ENCODE data around the gene TACC3. TPM values are rescaled to one million over a fixed set of nuclear protein-coding genes. Genes with fewer than 3 reads are reported as not detected.
A peak's percentile ranks its signal among the peaks of the same experiment; 100 is the strongest.

TACC3 gene
- total RNA-seq, 1 experiment from 2014 or later = 207 TPM

- TF ChIP-seq AFF4 (CRISPR knock-in tag; IDR thresholded peaks at IDR 0.05; ENCODE audit: borderline replicate concordance) (no peak), CREB1 (CRISPR knock-in tag; IDR thresholded peaks at IDR 0.05) (no peak), ARID4B (CRISPR knock-in tag; IDR thresholded peaks at IDR 0.05; ENCODE audit: borderline replicate concordance) (peak; percentile 51; the same call in 1 of the 2 replicates), SP1 (CRISPR knock-in tag; conservative IDR thresholded peaks at IDR 0.05) (no peak; the same call in 1 of the 2 replicates), ZNF281 (CRISPR knock-in tag; IDR thresholded peaks at IDR 0.05) (0 out of 2 replicates have a peak, but pooled peaks have one; percentile 18)
These were observed 45.1 kb downstream of the TACC3 start (continued) for GRCh38 chr4:1766106-1767060.

GRCh38 chr4:1767061-1767769, 45.9 kb downstream of the TACC3 start:
- ChIA-PET POLR2A (interaction anchor here (1.1 to 1.2 kb wide), 2 partner anchors 11 to 25 kb away, joined by 5 to 13 read pairs; no protein-coding TSS in a partner anchor), CTCF (interaction anchor here (0.7 to 5.7 kb wide), 29 partner anchors 8 to 649 kb away, joined by 3 to 88 read pairs (median 9); partner anchors contain the start of genes FGFR3, LETM1, SLBP and TACC3)
- Mint-ChIP-seq H3K36me3 (no peaks in the 10 kb centered on the region), H3K9me3 (no peaks in the 10 kb centered on the region), H3K4me3 (no peak overlapping the region), H3K4me1 (peaks cover 13% of the 10 kb centered on the region), H3K27ac (no peak overlapping the region), H3K27me3 (ENCODE audit: low read depth) (peaks cover 4% of the 10 kb centered on the region)
- peak; percentile 5 for ATAC-seq
- peak; percentile 66 for DNase-seq (ENCODE audit: low spot score)
- no peak for TF ChIP-seq JUN (CRISPR knock-in tag; IDR thresholded peaks at IDR 0.05)
- TF ChIP-seq IRF1 (CRISPR knock-in tag; IDR thresholded peaks at IDR 0.05) = no peak
- TF ChIP-seq GRHL2 (CRISPR knock-in tag; IDR thresholded peaks at IDR 0.05; ENCODE audit: insufficient replicate concordance, severe bottlenecking) = no peak
- TF ChIP-seq ZNF396 (CRISPR knock-in tag; IDR thresholded peaks at IDR 0.05; ENCODE audit: borderline replicate concordance) = no peak
- TF ChIP-seq ZNF281 (CRISPR knock-in tag; IDR thresholded peaks at IDR 0.05) = no peak
- TF ChIP-seq CDX4 (CRISPR knock-in tag; IDR thresholded peaks at IDR 0.05; ENCODE audit: borderline replicate concordance) = no peak
- no peak for TF ChIP-seq ATF2 (CRISPR knock-in tag; IDR thresholded peaks at IDR 0.05; ENCODE audit: borderline replicate concordance, low read depth)
- no peak for TF ChIP-seq USF1 (CRISPR knock-in tag; IDR thresholded peaks at IDR 0.05)

All from WTC11 (cell line).